ENCODE data around the gene PPP1R26. TPM values are rescaled to one million over a fixed set of nuclear protein-coding genes. Genes with fewer than 3 reads are reported as not detected.

The PPP1R26 gene
- polyA plus RNA-seq, 1 experiment, result 6.0 TPM

DNA sequence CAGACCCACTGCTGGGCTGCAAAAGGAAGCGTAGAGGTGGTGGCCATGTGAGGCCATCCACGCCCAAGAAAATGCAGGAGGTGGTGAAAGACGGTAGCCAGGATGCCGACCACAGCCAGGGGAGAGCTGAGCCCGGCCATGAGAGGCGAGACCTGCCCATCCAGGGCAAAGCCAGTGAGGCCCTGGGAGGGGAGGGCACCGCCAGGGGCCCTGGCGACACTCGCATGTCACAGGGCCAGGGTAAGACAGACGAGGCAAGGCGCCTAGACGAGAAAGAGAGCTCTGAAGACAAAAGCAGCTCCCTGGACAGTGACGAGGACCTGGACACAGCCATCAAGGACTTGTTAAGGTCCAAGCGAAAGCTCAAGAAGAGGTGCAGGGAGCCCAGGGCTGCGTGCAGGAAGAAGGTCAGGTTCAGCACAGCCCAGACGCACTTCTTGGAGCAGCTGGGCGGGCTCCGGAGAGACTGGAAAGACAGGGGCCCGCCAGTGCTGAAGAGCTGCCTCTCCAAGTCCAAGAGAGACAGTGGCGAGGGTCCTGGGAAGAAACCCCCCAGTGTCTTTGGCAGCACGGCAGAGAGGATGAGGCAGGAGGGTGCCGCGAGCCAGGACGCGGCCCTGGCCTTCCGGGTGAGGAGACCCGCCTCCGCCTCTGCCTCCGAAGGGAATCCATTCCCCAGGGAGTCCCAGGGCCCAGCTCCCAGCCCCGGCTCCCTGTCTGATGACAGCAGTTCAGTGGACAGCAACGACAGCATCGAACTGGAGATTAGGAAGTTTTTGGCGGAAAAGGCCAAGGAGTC, 6.9 kb downstream of the PPP1R26 start:
- no peak overlapping the region for H3K4me3 ChIP-seq (ENCODE audit: low read depth, low read length)
- H3K36me3 ChIP-seq (ENCODE audit: control insufficient read depth, insufficient read depth, low read length), result peaks cover 33% of the 10 kb centered on the region
- CTCF ChIA-PET, result interaction anchor here (1.6 kb wide), 1 partner anchor 14 kb away, joined by 3 read pairs; no protein-coding TSS in a partner anchor
- no peaks in the 10 kb centered on the region for H3K27me3 ChIP-seq (ENCODE audit: control insufficient read depth, insufficient read depth, low read length)
- TF ChIP-seq, protein P1, sequence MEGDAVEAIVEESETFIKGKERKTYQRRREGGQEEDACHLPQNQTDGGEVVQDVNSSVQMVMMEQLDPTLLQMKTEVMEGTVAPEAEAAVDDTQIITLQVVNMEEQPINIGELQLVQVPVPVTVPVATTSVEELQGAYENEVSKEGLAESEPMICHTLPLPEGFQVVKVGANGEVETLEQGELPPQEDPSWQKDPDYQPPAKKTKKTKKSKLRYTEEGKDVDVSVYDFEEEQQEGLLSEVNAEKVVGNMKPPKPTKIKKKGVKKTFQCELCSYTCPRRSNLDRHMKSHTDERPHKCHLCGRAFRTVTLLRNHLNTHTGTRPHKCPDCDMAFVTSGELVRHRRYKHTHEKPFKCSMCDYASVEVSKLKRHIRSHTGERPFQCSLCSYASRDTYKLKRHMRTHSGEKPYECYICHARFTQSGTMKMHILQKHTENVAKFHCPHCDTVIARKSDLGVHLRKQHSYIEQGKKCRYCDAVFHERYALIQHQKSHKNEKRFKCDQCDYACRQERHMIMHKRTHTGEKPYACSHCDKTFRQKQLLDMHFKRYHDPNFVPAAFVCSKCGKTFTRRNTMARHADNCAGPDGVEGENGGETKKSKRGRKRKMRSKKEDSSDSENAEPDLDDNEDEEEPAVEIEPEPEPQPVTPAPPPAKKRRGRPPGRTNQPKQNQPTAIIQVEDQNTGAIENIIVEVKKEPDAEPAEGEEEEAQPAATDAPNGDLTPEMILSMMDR (IDR thresholded peaks at IDR 0.05; ENCODE audit: insufficient read depth, low read depth, low read length), result no peak
- POLR2A ChIA-PET, result no interaction called here
- no peak for DNase-seq (ENCODE audit: low read depth)

DNA sequence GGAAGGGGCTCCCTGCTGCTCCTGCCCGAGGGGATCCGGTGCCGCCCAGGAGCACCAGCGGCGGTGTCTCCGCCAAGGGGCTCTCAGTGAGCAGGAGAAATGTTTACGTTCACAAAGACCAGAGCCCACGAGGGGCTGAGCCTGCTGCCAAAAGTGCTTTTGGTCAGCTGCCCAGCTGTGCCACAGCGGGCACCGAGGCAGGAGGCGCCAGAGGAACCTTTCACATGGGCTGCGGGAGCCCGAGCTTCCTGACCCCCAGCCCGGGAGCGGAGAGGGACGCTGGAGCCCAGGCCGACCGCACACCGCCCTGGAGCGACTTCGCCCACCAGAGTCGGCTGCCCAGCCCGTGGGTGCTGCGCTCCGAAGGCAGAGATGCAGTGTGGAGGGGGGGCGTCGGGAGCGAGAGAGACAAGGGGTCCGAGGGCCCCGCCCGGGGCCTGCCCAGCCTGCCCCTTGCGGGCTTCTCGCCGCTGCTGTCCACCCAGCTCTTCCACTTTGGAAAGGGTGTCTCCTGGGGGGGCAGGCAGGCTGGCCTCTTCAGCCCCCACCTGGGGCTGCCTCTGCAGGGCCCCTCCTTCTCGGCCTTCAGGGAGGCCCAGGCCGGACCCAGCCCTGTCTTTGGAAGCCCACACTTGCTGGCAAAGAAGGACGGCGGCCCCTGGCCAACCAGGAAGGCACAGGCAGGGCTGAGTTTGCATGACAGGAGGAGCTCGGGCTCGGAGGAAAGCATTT, 7.9 kb downstream of the PPP1R26 start:
- Histone ChIP-seq H3K4me3 (ENCODE audit: low read depth, low read length) (no peak overlapping the region), H3K36me3 (ENCODE audit: control insufficient read depth, insufficient read depth, low read length) (peaks cover 33% of the 10 kb centered on the region), H3K27me3 (ENCODE audit: control insufficient read depth, insufficient read depth, low read length) (no peaks in the 10 kb centered on the region)
- TF ChIP-seq, protein P1 (IDR thresholded peaks at IDR 0.05; ENCODE audit: insufficient read depth, low read depth, low read length), result no peak
- POLR2A ChIA-PET, result no interaction called here
- no peak for DNase-seq (ENCODE audit: low read depth)
- CTCF ChIA-PET, result no interaction called here

- Histone ChIP-seq H3K4me3 (ENCODE audit: low read depth, low read length) (no peak overlapping the region), H3K36me3 (ENCODE audit: control insufficient read depth, insufficient read depth, low read length) (peaks cover 33% of the 10 kb centered on the region), H3K27me3 (ENCODE audit: control insufficient read depth, insufficient read depth, low read length) (no peaks in the 10 kb centered on the region)
- ChIA-PET POLR2A (no interaction called here), CTCF (no interaction called here)
- no peak for DNase-seq (ENCODE audit: low read depth)
- TF ChIP-seq, protein P1 (IDR thresholded peaks at IDR 0.05; ENCODE audit: insufficient read depth, low read depth, low read length), result no peak
Measured at GRCh38 chr9:135488013-135488330, 8.4 kb downstream of the PPP1R26 start.

DNA sequence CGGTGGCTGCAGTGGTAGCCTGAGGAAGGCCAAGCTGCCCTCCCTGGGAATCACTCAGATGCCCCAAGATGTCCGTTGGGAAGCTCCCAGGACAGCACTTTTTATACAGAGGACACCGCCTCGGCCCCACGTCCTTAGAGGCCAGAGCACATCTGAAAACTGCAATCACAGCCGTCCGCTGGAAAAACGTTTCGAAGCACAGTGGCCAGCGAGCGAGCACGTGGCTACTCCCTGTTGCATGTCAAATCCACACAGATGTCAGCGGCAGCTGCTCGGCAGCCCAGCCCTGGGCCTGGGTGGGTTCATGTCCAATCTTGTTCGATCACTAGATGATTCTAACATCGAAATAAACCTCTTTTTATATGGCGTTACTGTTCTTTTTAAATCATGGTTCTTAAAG, 8.9 kb downstream of the PPP1R26 start:
- TF ChIP-seq, protein P1 (IDR thresholded peaks at IDR 0.05; ENCODE audit: insufficient read depth, low read depth, low read length), result no peak
- CTCF ChIA-PET, result no interaction called here
- POLR2A ChIA-PET, result no interaction called here
- peaks cover 31% of the 10 kb centered on the region for H3K36me3 ChIP-seq (ENCODE audit: control insufficient read depth, insufficient read depth, low read length)
- DNase-seq (ENCODE audit: low read depth), result no peak
- H3K4me3 ChIP-seq (ENCODE audit: low read depth, low read length), result no peak overlapping the region
- H3K27me3 ChIP-seq (ENCODE audit: control insufficient read depth, insufficient read depth, low read length), result no peaks in the 10 kb centered on the region

GRCh38 chr9:135489188-135489906, 9.8 kb downstream of the PPP1R26 start:
- Histone ChIP-seq H3K27me3 (ENCODE audit: control insufficient read depth, insufficient read depth, low read length) (no peaks in the 10 kb centered on the region), H3K4me3 (ENCODE audit: low read depth, low read length) (no peak overlapping the region), H3K36me3 (ENCODE audit: control insufficient read depth, insufficient read depth, low read length) (peaks cover 28% of the 10 kb centered on the region)
- DNase-seq (ENCODE audit: low read depth), result no peak
- ChIA-PET CTCF (no interaction called here), POLR2A (no interaction called here)
- TF ChIP-seq, protein P1 (IDR thresholded peaks at IDR 0.05; ENCODE audit: insufficient read depth, low read depth, low read length), result no peak

Measured in BJ (cell line).